Mononuclear cell (primary cell): ENCODE measurements around the gene CHODL. TPM values are rescaled to one million over a fixed set of nuclear protein-coding genes. Genes with fewer than 3 reads are reported as not detected.

Experiments used
- H3K27me3 ChIP-seq: 2 replicates; pipeline ENCODE4 v1.6.0; 2011; ENCODE audit warnings: low read length, control low read depth; ENCODE audit not compliant: insufficient read depth
- H3K4me1 ChIP-seq: 2 replicates; pipeline ENCODE4 v1.5.1; 2011; ENCODE audit warnings: mild to moderate bottlenecking, low read length, control low read depth; ENCODE audit not compliant: insufficient read depth
- H3K4me3 ChIP-seq: 2 replicates; pipeline ENCODE4 v1.5.1; 2011; ENCODE audit warnings: mild to moderate bottlenecking, low read length, moderate library complexity
- H3K9me3 ChIP-seq: 2 replicates; pipeline ENCODE4 v1.5.1; 2011; ENCODE audit warnings: low read depth, mild to moderate bottlenecking, control low read depth, low read length
- total RNA-seq: library from RNA; depleted of rRNA; stranded (reverse); fragments of >200 nt; gene quantifications from one replicate; pipeline ENCODE4 v1.2.3, GENCODE V29; 2012

Gene CHODL
- total RNA-seq, 1 donor, result not detected

GRCh38 chr21:18265944-18266343 is 21.3 kb downstream of the CHODL start:
- no peak overlapping the region for H3K4me3 ChIP-seq
- no peaks in the 10 kb centered on the region for H3K4me1 ChIP-seq
- H3K9me3 ChIP-seq, result no peaks in the 10 kb centered on the region
- no peaks in the 10 kb centered on the region for H3K27me3 ChIP-seq

GRCh38 chr21:18267496-18267895 is 22.9 kb downstream of the CHODL start:
- Histone ChIP-seq H3K4me1 (no peaks in the 10 kb centered on the region), H3K9me3 (no peaks in the 10 kb centered on the region), H3K4me3 (no peak overlapping the region), H3K27me3 (no peaks in the 10 kb centered on the region)

- Histone ChIP-seq H3K4me1 (no peaks in the 10 kb centered on the region), H3K27me3 (no peaks in the 10 kb centered on the region), H3K4me3 (no peak overlapping the region), H3K9me3 (no peaks in the 10 kb centered on the region)
Observed at GRCh38 chr21:18268906-18269305, 24.3 kb downstream of the CHODL start.

- Histone ChIP-seq H3K9me3 (no peaks in the 10 kb centered on the region), H3K4me1 (no peaks in the 10 kb centered on the region)
Observed at GRCh38 chr21:18269856-18270255, 25.2 kb downstream of the CHODL start.

GRCh38 chr21:18273400-18273799 is 28.8 kb downstream of the CHODL start:
- H3K9me3 ChIP-seq, result no peaks in the 10 kb centered on the region
- H3K4me3 ChIP-seq, result no peak overlapping the region
- no peaks in the 10 kb centered on the region for H3K27me3 ChIP-seq
- H3K4me1 ChIP-seq, result no peaks in the 10 kb centered on the region

More at GRCh38 chr21:18269856-18270255, 25.2 kb downstream of the CHODL start:
- H3K27me3 ChIP-seq, result no peaks in the 10 kb centered on the region
- H3K4me3 ChIP-seq, result no peak overlapping the region

- H3K4me3 ChIP-seq, result no peak overlapping the region
Observed at GRCh38 chr21:18274370-18274769, 29.7 kb downstream of the CHODL start.

GRCh38 chr21:18275781-18276180 is 31.1 kb downstream of the CHODL start:
- H3K4me1 ChIP-seq, result no peaks in the 10 kb centered on the region
- H3K9me3 ChIP-seq, result no peaks in the 10 kb centered on the region
- no peak overlapping the region for H3K4me3 ChIP-seq
- H3K27me3 ChIP-seq, result no peaks in the 10 kb centered on the region

More at GRCh38 chr21:18274370-18274769, 29.7 kb downstream of the CHODL start:
- Histone ChIP-seq H3K4me1 (no peaks in the 10 kb centered on the region), H3K27me3 (no peaks in the 10 kb centered on the region), H3K9me3 (no peaks in the 10 kb centered on the region)

- Histone ChIP-seq H3K9me3 (no peaks in the 10 kb centered on the region), H3K27me3 (no peaks in the 10 kb centered on the region), H3K4me1 (no peaks in the 10 kb centered on the region), H3K4me3 (no peak overlapping the region)
Observed at GRCh38 chr21:18285379-18285778, 40.7 kb downstream of the CHODL start.

- H3K9me3 ChIP-seq, result no peaks in the 10 kb centered on the region
- no peaks in the 10 kb centered on the region for H3K27me3 ChIP-seq
- H3K4me3 ChIP-seq, result no peak overlapping the region
- H3K4me1 ChIP-seq, result no peaks in the 10 kb centered on the region
Observed at GRCh38 chr21:18289876-18290275, 45.2 kb downstream of the CHODL start.

GRCh38 chr21:18294100-18294499 is 49.5 kb downstream of the CHODL start:
- Histone ChIP-seq H3K4me1 (no peaks in the 10 kb centered on the region), H3K4me3 (no peak overlapping the region), H3K9me3 (no peaks in the 10 kb centered on the region), H3K27me3 (no peaks in the 10 kb centered on the region)

GRCh38 chr21:18298228-18298627 is 53.6 kb downstream of the CHODL start:
- Histone ChIP-seq H3K9me3 (no peaks in the 10 kb centered on the region), H3K4me1 (no peaks in the 10 kb centered on the region), H3K4me3 (no peak overlapping the region), H3K27me3 (no peaks in the 10 kb centered on the region)

Other genes starting within 250 kb of the CHODL start
- 0.21 TPM for gene TMPRSS15, start 159.0 kb downstream of the CHODL start, total RNA-seq